Ishikawa (cell line): ENCODE measurements around the gene NR5A2.

Experiments used
- CEBPB ChIP-seq: IDR thresholded peaks from 2 replicates; pipeline ENCODE4 v1.6.1; 2012
- CREB1 ChIP-seq: IDR thresholded peaks from 2 replicates; pipeline ENCODE4 v1.6.1; 2012; ENCODE audit warnings: low read depth
- EGR1 ChIP-seq: IDR thresholded peaks from 2 replicates; pipeline ENCODE4 v1.6.1; 2012
- EP300 ChIP-seq: IDR thresholded peaks from 2 replicates; pipeline ENCODE4 v1.6.1; 2012; ENCODE audit warnings: borderline replicate concordance
- FOXM1 ChIP-seq: IDR thresholded peaks from 2 replicates; pipeline ENCODE4 v1.6.1; 2012; ENCODE audit warnings: low read depth, borderline replicate concordance
- MAX ChIP-seq: IDR thresholded peaks from 2 replicates; pipeline ENCODE4 v1.6.1; 2012
- NFIC ChIP-seq: IDR thresholded peaks from 2 replicates; pipeline ENCODE4 v1.6.1; 2012
- RAD21 ChIP-seq: IDR thresholded peaks from 2 replicates; pipeline ENCODE4 v1.6.1; 2012; ENCODE audit warnings: low read depth
- REST ChIP-seq: IDR thresholded peaks from 2 replicates; pipeline ENCODE4 v1.6.1; 2012; ENCODE audit warnings: low read depth, mild to moderate bottlenecking
- TAF1 ChIP-seq: IDR thresholded peaks from 2 replicates; pipeline ENCODE4 v1.6.1; 2012; ENCODE audit warnings: low read depth, mild to moderate bottlenecking
- TCF12 ChIP-seq: IDR thresholded peaks from 2 replicates; pipeline ENCODE4 v1.6.1; 2012; ENCODE audit warnings: low read depth
- TEAD4 ChIP-seq: IDR thresholded peaks from 2 replicates; pipeline ENCODE4 v1.6.1; 2012
- USF1 ChIP-seq: IDR thresholded peaks from 2 replicates; pipeline ENCODE4 v1.6.1; 2012
- YY1 ChIP-seq: IDR thresholded peaks from 2 replicates; pipeline ENCODE4 v1.6.1; 2012; ENCODE audit warnings: low read depth
- ZBTB7A ChIP-seq: IDR thresholded peaks from 2 replicates; pipeline ENCODE4 v1.6.1; 2012; ENCODE audit warnings: low read depth

NR5A2 gene

GRCh38 chr1:200217703-200218102 is 190.2 kb downstream of the NR5A2 start:
- TF ChIP-seq ZBTB7A: no peak
- no peak for TF ChIP-seq CEBPB
- no peak for TF ChIP-seq TAF1
- TF ChIP-seq RAD21: no peak
- TF ChIP-seq EP300: no peak
- no peak for TF ChIP-seq YY1
- no peak for TF ChIP-seq REST
- TF ChIP-seq USF1: no peak
- no peak for TF ChIP-seq MAX

GRCh38 chr1:200221614-200222282 is 194.2 kb downstream of the NR5A2 start:
- TF ChIP-seq REST (no peak), CEBPB (no peak), YY1 (no peak), RAD21 (no peak), EP300 (no peak), EGR1 (no peak), TCF12 (no peak), ZBTB7A (no peak), TAF1 (no peak), NFIC (no peak), CREB1 (no peak)

GRCh38 chr1:200223207-200223606 is 195.7 kb downstream of the NR5A2 start:
- TF ChIP-seq TCF12: no peak
- no peak for TF ChIP-seq USF1
- TF ChIP-seq TEAD4: no peak
- no peak for TF ChIP-seq TAF1
- TF ChIP-seq CREB1: no peak
- TF ChIP-seq EP300: no peak
- TF ChIP-seq CEBPB: no peak
- TF ChIP-seq ZBTB7A: no peak
- no peak for TF ChIP-seq YY1
- no peak for TF ChIP-seq EGR1
- no peak for TF ChIP-seq REST
- no peak for TF ChIP-seq RAD21
- TF ChIP-seq FOXM1: no peak
- no peak for TF ChIP-seq MAX
- TF ChIP-seq NFIC: no peak

GRCh38 chr1:200223613-200224012 is 196.1 kb downstream of the NR5A2 start:
- TF ChIP-seq CEBPB (no peak), TAF1 (no peak), USF1 (no peak), TCF12 (no peak)

- no peak for TF ChIP-seq USF1
- no peak for TF ChIP-seq RAD21
- no peak for TF ChIP-seq FOXM1
- TF ChIP-seq EGR1: no peak
- TF ChIP-seq MAX: no peak
- no peak for TF ChIP-seq YY1
- TF ChIP-seq TEAD4: no peak
- TF ChIP-seq TAF1: no peak
- no peak for TF ChIP-seq CREB1
- no peak for TF ChIP-seq CEBPB
- no peak for TF ChIP-seq REST
- TF ChIP-seq EP300: no peak
- TF ChIP-seq TCF12: no peak
Measured at GRCh38 chr1:200224315-200224714, 196.8 kb downstream of the NR5A2 start.
